ENCODE measurements around the gene STRN. TPM values are rescaled to one million over a fixed set of nuclear protein-coding genes. Genes with fewer than 3 reads are reported as not detected.
A peak's percentile ranks its signal among the peaks of the same experiment; 100 is the strongest.

The STRN gene
- total and polyA plus RNA-seq, 2 of the 13 experiments (the other 11 are each of a cell fraction or from before 2014, with no cell fraction given) = 10.4 to 19.3 TPM

GRCh38 chr2:36966370-36967235 is at the start of gene STRN (continued):
- TF ChIP-seq MXD1 (CRISPR knock-in tag; IDR thresholded peaks at IDR 0.05) (peak; percentile 79), ZNF280B (CRISPR knock-in tag; IDR thresholded peaks at IDR 0.05; ENCODE audit: borderline replicate concordance) (peak; percentile 69; the same call in 1 of the 2 replicates), ZNF589 (CRISPR knock-in tag; conservative IDR thresholded peaks at IDR 0.05) (peak; percentile 92), SAP130 (CRISPR knock-in tag; IDR thresholded peaks at IDR 0.05; ENCODE audit: low read depth) (peak; percentile 87), PITX1 (CRISPR knock-in tag; IDR thresholded peaks at IDR 0.05) (peak; percentile 53), KAT8 (CRISPR knock-in tag; IDR thresholded peaks at IDR 0.05) (peak; percentile 52; the same call in 1 of the 2 replicates), ZNF513 (CRISPR knock-in tag; conservative IDR thresholded peaks at IDR 0.05) (no peak), MAZ (IDR thresholded peaks at IDR 0.05; ENCODE audit: borderline replicate concordance, low read depth, low read length) (peak; percentile 93), MAZ (CRISPR knock-in tag; IDR thresholded peaks at IDR 0.05; ENCODE audit: low read depth) (peak; percentile 96), ZNF138 (CRISPR knock-in tag; IDR thresholded peaks at IDR 0.05; ENCODE audit: low read depth) (0 out of 2 replicates have a peak, but pooled peaks have one; percentile 56), BRD4 (CRISPR knock-in tag; IDR thresholded peaks at IDR 0.05) (peak; percentile 49; the same call in 1 of the 2 replicates), PAWR (CRISPR knock-in tag; IDR thresholded peaks at IDR 0.05; ENCODE audit: borderline replicate concordance) (no peak)
